ENCODE measurements around the gene FGD6.
"Not testable (repeated sequence)": the region's sequence is repeated elsewhere in the genome, so short reads cannot be mapped to it uniquely, and the experiment has no call there.

Gene FGD6

GRCh38 chr12:95173392-95174251 lies 43.6 kb downstream of the FGD6 start:
- DNase-seq, result no peak

- DNase-seq, result no peak
Observed at GRCh38 chr12:95169368-95169767, 47.9 kb downstream of the FGD6 start.

- no peak for DNase-seq
Observed at GRCh38 chr12:95168746-95169145, 48.5 kb downstream of the FGD6 start.

GRCh38 chr12:95164656-95165055 lies 52.6 kb downstream of the FGD6 start:
- no peak for DNase-seq

- no peak for DNase-seq
Observed at GRCh38 chr12:95158919-95159318, 58.3 kb downstream of the FGD6 start.

GRCh38 chr12:95151821-95152220 lies 65.4 kb downstream of the FGD6 start:
- no peak for DNase-seq

GRCh38 chr12:95151406-95151805 lies 65.9 kb downstream of the FGD6 start:
- DNase-seq, result no peak

GRCh38 chr12:95150501-95150900 lies 66.8 kb downstream of the FGD6 start:
- no peak for DNase-seq

- no peak for DNase-seq
Observed at GRCh38 chr12:95147866-95148265, 69.4 kb downstream of the FGD6 start.

GRCh38 chr12:95146769-95147168 lies 70.5 kb downstream of the FGD6 start:
- DNase-seq, result no peak

- DNase-seq, result no peak
Observed at GRCh38 chr12:95143621-95144205, 73.6 kb downstream of the FGD6 start.

GRCh38 chr12:95142431-95143151 lies 74.7 kb downstream of the FGD6 start:
- no peak for DNase-seq

- no peak for DNase-seq
Observed at GRCh38 chr12:95141310-95141709, 76.0 kb downstream of the FGD6 start.

GRCh38 chr12:95138031-95138430 lies 79.2 kb downstream of the FGD6 start:
- DNase-seq, result not testable (repeated sequence)

GRCh38 chr12:95136598-95136997 lies 80.7 kb downstream of the FGD6 start:
- DNase-seq, result no peak

- no peak for DNase-seq
Observed at GRCh38 chr12:95134085-95134484, 83.2 kb downstream of the FGD6 start.

GRCh38 chr12:95131589-95132340 lies 85.5 kb downstream of the FGD6 start:
- DNase-seq, result no peak

GRCh38 chr12:95130096-95130495 lies 87.2 kb downstream of the FGD6 start:
- no peak for DNase-seq

- DNase-seq, result no peak
Observed at GRCh38 chr12:95129115-95129514, 88.2 kb downstream of the FGD6 start.

GRCh38 chr12:95126736-95127135 lies 90.5 kb downstream of the FGD6 start:
- no peak for DNase-seq

GRCh38 chr12:95126076-95126475 lies 91.2 kb downstream of the FGD6 start:
- no peak for DNase-seq

- no peak for DNase-seq
Observed at GRCh38 chr12:95124106-95124505, 93.2 kb downstream of the FGD6 start.

- DNase-seq, result no peak
Observed at GRCh38 chr12:95118788-95119179, 98.5 kb downstream of the FGD6 start.

Data from NCI-H748 treated with DMSO at 0.1 percent for 48 hours (cell line).